Spinal cord (tissue), 10 donors: ENCODE results near the gene ZC2HC1B. TPM values are rescaled to one million over a fixed set of nuclear protein-coding genes. Genes with fewer than 3 reads are reported as not detected.
A peak's percentile ranks its signal among the peaks of the same experiment; 100 is the strongest.

Source experiments
- DNase-seq, 6 donors: peaks; one replicate each; pipeline versions ENCODE4 v3.0.0 to v3.0.0-alpha.2; 2013 to 2015; ENCODE audit warnings: low spot score in 6 of 6, low read depth in 4 of 6
- H3K27ac ChIP-seq: one replicate; pipeline ENCODE4 v1.5.1; 2013; ENCODE audit warnings: low read depth, low read length, control low read depth
- H3K27me3 ChIP-seq: one replicate; pipeline ENCODE4 v1.6.1; 2013; ENCODE audit warnings: low read length; ENCODE audit not compliant: control insufficient read depth, insufficient read depth
- H3K36me3 ChIP-seq: one replicate; pipeline ENCODE4 v1.6.1; 2013; ENCODE audit warnings: low read length; ENCODE audit not compliant: control insufficient read depth, insufficient read depth
- H3K4me1 ChIP-seq: one replicate; pipeline ENCODE4 v1.6.1; 2013; ENCODE audit warnings: low read length; ENCODE audit not compliant: control insufficient read depth, insufficient read depth
- H3K4me3 ChIP-seq: one replicate; pipeline ENCODE4 v1.5.1; 2013; ENCODE audit warnings: low read depth, low read length, control low read depth
- H3K9me3 ChIP-seq: one replicate; pipeline ENCODE4 v1.6.1; 2013; ENCODE audit warnings: low read length; ENCODE audit not compliant: control insufficient read depth, insufficient read depth
- WGBS: methylation state at CpG from one replicate; pipeline ENCODE4 v1.1.5; 2013; ENCODE audit warnings: missing lambda C conversion rate; ENCODE audit not compliant: insufficient coverage; 5-methylcytosine and 5-hydroxymethylcytosine counted together
- polyA plus RNA-seq, 2 donors: library from polyadenylated mRNA; unstranded; fragments of 120-200 nt; gene quantifications; one replicate each; pipeline ENCODE4 v1.2.1, GENCODE V29; 2013; ENCODE audit not compliant: insufficient read length in 2 of 2
- total RNA-seq, 2 donors: library from RNA; depleted of rRNA in 1 of 2; stranded (reverse); fragments of 120-200 nt in 1 of 2; fragments of >200 nt in 1 of 2; gene quantifications; one replicate each; pipeline versions ENCODE4 v1.2.3 to v1.2.4, GENCODE V29; 2013 to 2014
- donor health status: healthy.

ZC2HC1B gene
- total and polyA plus RNA-seq, 4 donors = 0.17 TPM; not detected in 3

DNA sequence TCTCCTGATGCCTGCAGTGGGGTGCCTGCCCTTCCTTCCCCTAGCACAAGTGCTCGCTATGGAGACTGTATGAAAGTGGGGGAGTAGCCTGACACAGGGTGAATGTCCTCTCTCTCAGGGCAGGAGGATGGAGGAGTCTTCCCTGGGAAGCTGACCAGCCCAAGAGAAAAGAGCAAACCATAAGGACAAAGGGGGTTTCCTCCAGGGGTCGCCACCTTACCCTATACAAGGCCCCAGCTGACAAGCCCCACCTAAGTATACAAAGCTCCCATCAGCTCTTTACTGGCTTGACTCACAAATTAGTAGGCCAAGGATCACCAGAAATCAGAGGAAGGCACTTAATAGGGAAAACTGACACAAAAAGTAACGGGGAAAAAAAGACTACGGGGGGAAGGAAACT is 89.6 kb downstream of the ZC2HC1B start:
- H3K4me1 ChIP-seq = peaks cover 1% of the 10 kb centered on the region
- no peak overlapping the region for H3K27ac ChIP-seq
- H3K27me3 ChIP-seq = no peaks in the 10 kb centered on the region
- H3K36me3 ChIP-seq = no peaks in the 10 kb centered on the region
- no peak for DNase-seq
- no peaks in the 10 kb centered on the region for H3K9me3 ChIP-seq
- WGBS = no CpG with 5 or more reads among the region's 4 CpGs
- H3K4me3 ChIP-seq = no peak overlapping the region

DNA sequence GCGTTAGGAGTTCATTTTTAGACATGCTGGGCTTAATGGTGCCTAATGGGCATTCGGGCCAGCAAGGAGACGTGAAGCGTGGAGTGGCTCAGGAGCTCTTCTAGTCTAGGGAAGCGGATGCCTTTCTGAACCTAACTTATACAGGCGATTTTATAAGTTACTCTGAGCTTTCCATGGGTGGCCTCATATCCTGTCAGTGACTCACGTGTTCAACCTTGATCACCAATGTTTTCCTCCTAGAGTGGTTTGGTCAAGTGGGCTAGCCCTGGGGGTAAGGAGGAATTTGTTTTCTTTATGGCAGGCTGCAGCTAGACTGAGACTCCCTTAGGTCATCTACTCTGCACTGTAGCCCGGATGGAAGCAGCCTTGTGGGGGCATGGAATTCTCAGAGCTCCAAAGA is 91.7 kb downstream of the ZC2HC1B start:
- no peak for DNase-seq
- WGBS = 94% methylated on average over 7 of the region's 8 CpGs

DNA sequence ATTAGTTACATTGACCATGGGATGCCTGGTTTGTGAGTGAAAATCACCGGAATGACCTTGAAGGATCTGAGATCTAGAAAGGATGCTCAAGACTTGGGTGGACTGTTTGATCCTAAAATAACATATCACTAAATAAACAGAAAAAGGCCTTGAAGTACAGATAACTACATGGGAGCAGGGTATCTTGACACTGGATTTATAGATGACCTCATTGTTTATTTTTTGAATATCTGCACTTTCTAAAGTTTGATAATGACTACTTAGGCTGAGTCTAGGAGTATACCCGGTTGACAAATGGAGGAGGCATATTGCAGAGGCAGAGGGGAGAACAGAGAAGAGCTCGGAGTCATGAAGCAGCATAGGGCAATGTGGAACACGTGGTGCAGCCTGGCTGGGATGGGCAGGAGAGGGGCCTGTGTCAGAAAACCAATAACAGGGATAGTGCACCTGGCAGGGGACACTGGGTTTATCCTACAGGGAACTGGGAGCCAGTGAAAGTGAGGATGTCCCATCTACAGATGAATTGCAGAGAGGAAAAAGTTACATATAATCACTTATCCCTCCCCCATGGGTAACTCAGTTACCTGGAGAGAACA is 93.5 kb downstream of the ZC2HC1B start:
- Histone ChIP-seq H3K36me3 (no peaks in the 10 kb centered on the region), H3K9me3 (no peaks in the 10 kb centered on the region), H3K27me3 (no peaks in the 10 kb centered on the region), H3K4me3 (no peak overlapping the region), H3K4me1 (peaks cover 4% of the 10 kb centered on the region), H3K27ac (no peak overlapping the region)
- WGBS = 61% methylated on average over 3 of the region's 4 CpGs
- no peak for DNase-seq

More for the DNA sequence above, 91.7 kb downstream of the ZC2HC1B start:
- Histone ChIP-seq H3K27me3 (no peaks in the 10 kb centered on the region), H3K36me3 (no peaks in the 10 kb centered on the region), H3K27ac (no peak overlapping the region), H3K4me1 (peaks cover 4% of the 10 kb centered on the region), H3K4me3 (no peak overlapping the region), H3K9me3 (no peaks in the 10 kb centered on the region)

DNA sequence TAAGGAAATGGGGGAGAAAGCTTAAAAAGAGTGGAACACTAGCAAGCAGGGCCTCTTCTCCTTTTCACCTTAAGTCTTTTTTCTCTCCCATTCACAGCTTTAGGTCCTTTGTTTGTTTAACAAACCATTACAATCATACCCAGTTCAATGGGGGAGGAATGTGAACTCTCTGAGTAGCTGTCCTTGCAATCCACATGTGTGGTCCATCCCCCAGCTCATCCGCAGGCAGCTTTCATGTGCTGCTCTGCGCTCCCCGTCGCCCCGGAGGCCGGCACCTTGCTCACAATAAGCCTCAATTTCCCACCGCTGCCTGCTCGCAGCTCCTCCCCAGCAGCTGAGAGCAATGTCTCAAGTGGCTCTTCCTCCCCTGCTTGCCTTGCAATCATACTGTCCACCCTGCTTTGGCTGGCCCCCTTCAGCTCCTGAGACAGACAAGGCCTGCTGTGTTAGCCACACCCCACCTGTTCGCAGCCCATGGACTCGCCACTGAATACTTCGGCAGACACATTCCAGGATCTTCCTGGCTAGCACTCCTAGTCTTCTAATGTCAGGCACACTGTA is 94.6 kb downstream of the ZC2HC1B start:
- Histone ChIP-seq H3K4me1 (peaks cover 4% of the 10 kb centered on the region), H3K9me3 (no peaks in the 10 kb centered on the region), H3K36me3 (no peaks in the 10 kb centered on the region), H3K27ac (no peak overlapping the region), H3K27me3 (no peaks in the 10 kb centered on the region), H3K4me3 (no peak overlapping the region)
- peak in 1 of 6 donors; percentile 25 for DNase-seq
- WGBS = 30% methylated on average over 10 of the region's 11 CpGs

DNA sequence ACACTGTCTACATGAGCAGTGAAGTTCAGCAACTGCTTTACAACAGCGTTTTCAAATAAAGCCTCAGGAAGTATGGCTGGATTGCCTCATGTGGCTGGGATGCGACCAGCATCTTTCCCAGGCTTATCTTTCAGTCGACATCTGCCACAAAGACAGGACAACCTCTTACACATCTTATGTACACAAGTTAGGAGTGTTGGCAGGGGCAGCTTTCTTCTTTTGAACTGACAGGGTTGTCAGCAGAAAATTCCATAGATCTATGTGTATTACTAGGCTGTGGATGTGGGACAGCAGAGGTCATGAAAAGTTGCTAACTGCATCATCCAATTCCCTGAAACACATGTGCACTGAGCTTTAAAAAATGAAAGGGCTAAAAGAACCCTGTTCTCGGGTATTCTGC is 95.7 kb downstream of the ZC2HC1B start:
- H3K27ac ChIP-seq = no peak overlapping the region
- WGBS = 17% methylated on average over 1 of the region's 4 CpGs
- no peaks in the 10 kb centered on the region for H3K27me3 ChIP-seq
- peaks cover 4% of the 10 kb centered on the region for H3K4me1 ChIP-seq
- no peak overlapping the region for H3K4me3 ChIP-seq
- H3K9me3 ChIP-seq = no peaks in the 10 kb centered on the region
- H3K36me3 ChIP-seq = no peaks in the 10 kb centered on the region
- no peak for DNase-seq

DNA sequence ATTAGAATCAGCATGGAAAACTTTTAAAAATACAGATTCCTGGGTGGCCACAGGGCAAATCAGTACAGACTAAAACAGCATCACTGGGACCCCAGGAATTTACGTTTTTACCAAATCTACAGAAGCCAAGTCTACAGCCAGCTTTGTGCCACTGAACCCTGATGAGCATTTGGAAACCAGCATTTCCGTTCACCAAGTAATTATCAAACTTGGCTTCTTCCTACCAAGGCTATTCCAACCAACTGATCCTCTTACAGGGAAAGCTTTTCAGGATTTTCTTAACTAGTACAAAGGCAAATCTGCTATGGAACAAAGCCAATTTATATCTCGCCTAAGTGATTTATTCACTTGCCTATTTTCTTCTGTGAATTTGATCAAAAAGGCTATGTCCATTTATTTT is 96.8 kb downstream of the ZC2HC1B start:
- Histone ChIP-seq H3K36me3 (no peaks in the 10 kb centered on the region), H3K4me3 (no peak overlapping the region), H3K9me3 (no peaks in the 10 kb centered on the region), H3K27ac (no peak overlapping the region), H3K27me3 (no peaks in the 10 kb centered on the region), H3K4me1 (peaks cover 4% of the 10 kb centered on the region)
- peak in 2 of 6 donors; percentile 47 to 55 for DNase-seq
- 65% methylated on average over 2 of the region's 3 CpGs for WGBS

- 10% methylated on average over 4 of the region's 12 CpGs for WGBS
- H3K36me3 ChIP-seq = no peaks in the 10 kb centered on the region
- no peaks in the 10 kb centered on the region for H3K9me3 ChIP-seq
- H3K4me1 ChIP-seq = peaks cover 4% of the 10 kb centered on the region
- H3K27me3 ChIP-seq = no peaks in the 10 kb centered on the region
- peak in 4 of 6 donors; percentile 23 to 86 (median 58) for DNase-seq
- no peak overlapping the region for H3K27ac ChIP-seq
- no peak overlapping the region for H3K4me3 ChIP-seq
Measured at GRCh38 chr6:143961886-143962878, 97.9 kb downstream of the ZC2HC1B start.

DNA sequence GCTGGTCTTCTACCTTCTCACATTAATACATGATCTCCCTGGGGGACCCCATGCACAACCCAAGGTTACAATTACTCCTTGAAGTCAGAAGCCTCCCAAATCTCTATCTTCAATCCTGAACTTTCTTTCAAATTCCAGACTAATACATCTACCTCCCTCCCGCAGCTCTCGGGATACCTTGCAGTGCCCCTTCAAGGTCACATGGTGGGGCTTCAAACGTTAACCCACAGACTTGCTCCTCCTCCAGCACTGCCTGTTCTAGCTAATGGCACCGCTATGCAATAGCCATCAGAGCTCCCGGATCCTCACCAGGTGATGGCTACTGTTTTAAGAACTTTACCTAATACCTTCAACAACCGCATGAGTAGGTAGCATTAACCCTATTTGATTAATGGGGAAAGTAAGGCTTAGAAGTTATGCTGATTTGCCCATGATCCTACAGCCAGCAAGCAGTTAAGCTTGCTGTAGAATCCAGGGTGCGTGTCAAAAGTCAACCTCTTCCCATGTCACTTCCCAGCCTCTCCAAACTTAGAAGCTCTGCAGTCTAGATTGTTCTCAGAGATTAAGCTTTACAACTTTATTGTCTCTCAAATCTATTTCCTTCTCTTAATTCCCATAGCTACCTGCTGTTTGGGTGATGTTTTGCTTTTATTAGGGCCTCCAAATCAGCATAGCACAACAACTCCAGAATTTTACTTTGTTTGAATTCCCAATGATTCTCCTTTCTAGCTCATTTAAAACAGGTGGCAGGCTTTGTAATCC is 99.1 kb downstream of the ZC2HC1B start:
- no peaks in the 10 kb centered on the region for H3K9me3 ChIP-seq
- no peaks in the 10 kb centered on the region for H3K27me3 ChIP-seq
- peaks cover 4% of the 10 kb centered on the region for H3K4me1 ChIP-seq
- H3K36me3 ChIP-seq = no peaks in the 10 kb centered on the region
- H3K4me3 ChIP-seq = no peak overlapping the region
- no peak for DNase-seq
- no peak overlapping the region for H3K27ac ChIP-seq
- 43% methylated on average over 4 of the region's 7 CpGs for WGBS

DNA sequence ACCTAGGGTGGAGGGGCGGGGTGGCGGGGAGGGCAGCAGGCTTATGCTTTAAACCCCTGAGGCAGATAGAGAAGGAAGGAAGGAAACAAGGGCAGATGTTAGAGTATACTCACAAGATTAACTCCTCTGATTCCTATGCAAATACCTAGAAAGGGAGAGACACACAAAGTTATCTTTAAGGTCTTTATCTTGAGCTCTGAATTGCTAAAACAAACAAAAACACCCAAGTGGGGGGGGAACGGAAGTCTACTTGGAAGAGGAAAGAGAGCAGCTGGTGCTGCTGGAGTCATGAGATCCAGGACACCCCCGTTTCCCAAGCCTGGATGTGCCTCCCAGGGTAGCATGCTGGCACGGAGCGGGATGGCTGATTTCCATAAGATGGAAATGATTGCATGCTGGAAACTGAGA is 100.4 kb downstream of the ZC2HC1B start:
- H3K27me3 ChIP-seq = no peaks in the 10 kb centered on the region
- WGBS = 61% methylated on average over 3 of the region's 6 CpGs
- no peaks in the 10 kb centered on the region for H3K9me3 ChIP-seq
- no peak overlapping the region for H3K4me3 ChIP-seq
- H3K27ac ChIP-seq = no peak overlapping the region
- no peaks in the 10 kb centered on the region for H3K36me3 ChIP-seq
- H3K4me1 ChIP-seq = no peaks in the 10 kb centered on the region
- peak in 1 of 6 donors; percentile 7 for DNase-seq
